ENCODE data around the gene NUP93.
"Not testable (repeated sequence)": the region's sequence is repeated elsewhere in the genome, so short reads cannot be mapped to it uniquely, and the experiment has no call there.

NUP93 gene

GRCh38 chr16:56852401-56852730 lies 122.4 kb downstream of the NUP93 start:
- no peak for DNase-seq

- no peak for DNase-seq
Measured at GRCh38 chr16:56852968-56853367, 123.0 kb downstream of the NUP93 start.

- no peak for DNase-seq
Measured at GRCh38 chr16:56855201-56855600, 125.3 kb downstream of the NUP93 start.

- no peak for DNase-seq
Measured at GRCh38 chr16:56855946-56856345, 126.0 kb downstream of the NUP93 start.

GRCh38 chr16:56856876-56857447 lies 127.0 kb downstream of the NUP93 start:
- DNase-seq = no peak

- DNase-seq = no peak
Measured at GRCh38 chr16:56858374-56858773, 128.4 kb downstream of the NUP93 start.

- DNase-seq = no peak
Measured at GRCh38 chr16:56859636-56860035, 129.7 kb downstream of the NUP93 start.

- peak; percentile 31 to 64 for DNase-seq
Measured at GRCh38 chr16:56860226-56861020, 130.5 kb downstream of the NUP93 start.

- no peak for DNase-seq
Measured at GRCh38 chr16:56861092-56861610, 131.2 kb downstream of the NUP93 start.

GRCh38 chr16:56861756-56862155 lies 131.8 kb downstream of the NUP93 start:
- no peak for DNase-seq

- no peak for DNase-seq
Measured at GRCh38 chr16:56862776-56863175, 132.8 kb downstream of the NUP93 start.

- no peak for DNase-seq
Measured at GRCh38 chr16:56864960-56865359, 135.0 kb downstream of the NUP93 start, which contains the start of gene SLC12A3. Gene SLC12A3 (plus strand): TSS chr16:56865207. CDS start chr16:56865236, 29 bp downstream.

- no peak for DNase-seq
Measured at GRCh38 chr16:56865394-56866062, 135.6 kb downstream of the NUP93 start.

- DNase-seq = peak; percentile 30 to 36
Measured at GRCh38 chr16:56866955-56867830, 137.3 kb downstream of the NUP93 start.

GRCh38 chr16:56868175-56868574 lies 138.2 kb downstream of the NUP93 start:
- DNase-seq = no peak

GRCh38 chr16:56868766-56869165 lies 138.8 kb downstream of the NUP93 start:
- not testable (repeated sequence) for DNase-seq

- peak; percentile 38 to 43 for DNase-seq
Measured at GRCh38 chr16:56869513-56870275, 139.8 kb downstream of the NUP93 start.

GRCh38 chr16:56870276-56870888 lies 140.5 kb downstream of the NUP93 start:
- no peak for DNase-seq

GRCh38 chr16:56871172-56871593 lies 141.3 kb downstream of the NUP93 start:
- DNase-seq = no peak

GRCh38 chr16:56872863-56873391 lies 143.0 kb downstream of the NUP93 start:
- no peak for DNase-seq

- no peak for DNase-seq
Measured at GRCh38 chr16:56874800-56875199, 144.9 kb downstream of the NUP93 start.
